Ovary (tissue), 9 donors: Measurements from ENCODE around the gene KIF26A. TPM values are rescaled to one million over a fixed set of nuclear protein-coding genes. Genes with fewer than 3 reads are reported as not detected.

ENCODE experiments used
- DNase-seq, 5 donors: peaks; one replicate each; pipeline ENCODE4 v3.0.0-alpha.2; 2019 to 2020
- H3K27ac ChIP-seq, 2 donors: fragments of 200-600 bp; one replicate each; pipeline versions ENCODE4 v1.5.1 to v1.8.0; 2019 to 2022
- H3K27me3 ChIP-seq: fragments of 200-600 bp; one replicate; pipeline ENCODE4 v1.8.0; 2022
- H3K36me3 ChIP-seq: fragments of 200-600 bp; sonication (generic); one replicate; pipeline ENCODE4 v1.5.1; 2019
- H3K4me1 ChIP-seq: one replicate; pipeline ENCODE4 v1.8.1; 2013; ENCODE audit warnings: mild to moderate bottlenecking, moderate library complexity; ENCODE audit not compliant: insufficient read depth
- H3K4me3 ChIP-seq: fragments of 200-600 bp; sonication (generic); one replicate; pipeline ENCODE4 v1.5.1; 2017
- H3K9me3 ChIP-seq, 2 donors: fragments of 200-600 bp in 1 of 2; sonication (generic) in 1 of 2; one replicate each; pipeline versions ENCODE4 v1.5.1 to v1.8.1; 2013 to 2019; ENCODE audit warnings: mild to moderate bottlenecking in 1 of 2, moderate library complexity in 1 of 2
- CTCF ChIP-seq, 3 donors: fragments of 450-650 bp in 2 of 3; fragments of 200-600 bp in 1 of 3; IDR thresholded peaks; one replicate each; pipeline versions ENCODE4 v1.5.1 to v1.8.0; 2016 to 2022; ENCODE audit warnings: antibody characterized with exemption in 3 of 3, mild to moderate bottlenecking in 1 of 3
- EP300 ChIP-seq: sonication (generic); formaldehyde crosslinking; IDR thresholded peaks from one replicate; pipeline ENCODE4 v1.6.1; 2017; ENCODE audit warnings: antibody characterized with exemption
- POLR2A ChIP-seq: fragments of 450-650 bp; IDR thresholded peaks from one replicate; pipeline ENCODE4 v1.6.1; 2017; ENCODE audit warnings: antibody characterized with exemption, mild to moderate bottlenecking, moderate library complexity
- WGBS, 3 donors: extraction: QIAGEN DNeasy Blood & Tissue Kit in 1 of 3; methylation state at CpG; one replicate each; pipeline versions ENCODE4 v1.1.5 to v1.1.7; 2013 to 2017; 5-methylcytosine and 5-hydroxymethylcytosine counted together
- intact Hi-C, 4 donors: fragments of 100-400 bp; cut with DNase I; formaldehyde crosslinking; loops; one replicate each; pipeline versions ENCODE4 v1.11.0 to v1.15.1; 2022 to 2023
- polyA plus RNA-seq, 2 donors: library from polyadenylated mRNA; stranded (reverse); fragments of 200-250 nt in 1 of 2; fragments of 350-450 nt in 1 of 2; fragmentation: Illumina TruSeq in 1 of 2; extraction: RNeasy Lipid Tissue Mini Kit (QIAGEN cat#74804) in 1 of 2; gene quantifications; one replicate each; pipeline ENCODE4 v1.2.3, GENCODE V29; 2013 to 2014
- total RNA-seq, 7 donors: library from RNA; depleted of rRNA in 2 of 7; stranded (reverse); fragments of >200 nt in 2 of 7; fragmentation: NEBNext Ultra II Directional in 3 of 7; extraction: Animal tissue kit (Norgen Biotek cat#: 25700) in 3 of 7; gene quantifications; one replicate each; pipeline versions ENCODE4 v1.1.0 to v1.2.4, GENCODE V29; 2016 to 2023
- donor health status: DM: no; HTN: no; CAD: no; lungs with moderate emphysema.
- donor health status: DM: no; HTN: no; CAD: no.
- donor health status: Bipolar disorder and iron deficiency.
- donor health status: DM: yes; HTN: yes; CAD: no.
- donor health status: DM: no; HTN: no; CAD: no.
- donor health status: DM: yes; HTN: yes; CAD: no.

The KIF26A gene
- total and polyA plus RNA-seq, 9 donors = 0.32 to 16.8 (median 5.8) TPM

- peaks cover 12% of the 10 kb centered on the region for H3K4me1 ChIP-seq
- H3K9me3 ChIP-seq = no peaks in the 10 kb centered on the region
- H3K27me3 ChIP-seq = no peaks in the 10 kb centered on the region
- TF ChIP-seq POLR2A (no peak), EP300 (no peak), CTCF (IDR thresholded peaks at IDR 0.05) (no peak)
- no peak overlapping the region for H3K27ac ChIP-seq
- WGBS, 3 donors = 78 to 80% (median 78%) methylated on average over 9 of the region's 9 CpGs
- peak in 2 of 5 donors; percentile 2 to 10 for DNase-seq
- intact Hi-C loops = loop anchor here in 3 of 4 donors (5.0 to 10.0 kb wide), 3 partner anchors 51 to 211 kb away; no protein-coding TSS in a partner anchor
- no peak overlapping the region for H3K4me3 ChIP-seq
- H3K36me3 ChIP-seq = no peaks in the 10 kb centered on the region
Observed at GRCh38 chr14:104133496-104133895, 4.9 kb upstream of the KIF26A start.

GRCh38 chr14:104134061-104134965, 4.1 kb upstream of the KIF26A start:
- H3K27me3 ChIP-seq = no peaks in the 10 kb centered on the region
- H3K27ac ChIP-seq = no peak overlapping the region
- 48 to 52% (median 48%) methylated on average over 31 of the region's 31 CpGs for WGBS, 3 donors
- peaks cover 14% of the 10 kb centered on the region for H3K4me1 ChIP-seq
- no peaks in the 10 kb centered on the region for H3K36me3 ChIP-seq
- intact Hi-C loops = loop anchor here in 3 of 4 donors (5.0 to 10.0 kb wide), 3 partner anchors 52 to 210 kb away; no protein-coding TSS in a partner anchor
- TF ChIP-seq POLR2A (no peak), EP300 (no peak), CTCF (IDR thresholded peaks at IDR 0.05) (no peak)
- DNase-seq = peak in 3 of 5 donors; percentile 7 to 17 (median 14)
- H3K4me3 ChIP-seq = no peak overlapping the region
- H3K9me3 ChIP-seq = no peaks in the 10 kb centered on the region

- TF ChIP-seq POLR2A (no peak), EP300 (no peak), CTCF (IDR thresholded peaks at IDR 0.05) (no peak)
- Histone ChIP-seq H3K27me3 (no peaks in the 10 kb centered on the region), H3K36me3 (no peaks in the 10 kb centered on the region), H3K27ac (no peak overlapping the region), H3K4me1 (peaks cover 17% of the 10 kb centered on the region), H3K4me3 (no peak overlapping the region), H3K9me3 (no peaks in the 10 kb centered on the region)
- DNase-seq = peak in 4 of 5 donors; percentile 5 to 38 (median 22)
- intact Hi-C loops = loop anchor here in 3 of 4 donors (5.0 to 10.0 kb wide), 4 partner anchors 61 to 507 kb away; no protein-coding TSS in a partner anchor
- WGBS, 3 donors = 2 to 3% (median 2%) methylated on average over 40 to 47 of the region's 47 CpGs
Observed at GRCh38 chr14:104135121-104135903, 3.1 kb upstream of the KIF26A start.

- H3K27ac ChIP-seq = no peak overlapping the region
- H3K36me3 ChIP-seq = no peaks in the 10 kb centered on the region
- TF ChIP-seq CTCF (IDR thresholded peaks at IDR 0.05) (no peak), POLR2A (no peak), EP300 (no peak)
- H3K9me3 ChIP-seq = no peaks in the 10 kb centered on the region
- DNase-seq = peak in 4 of 5 donors; percentile 7 to 40 (median 26)
- H3K4me1 ChIP-seq = peaks cover 17% of the 10 kb centered on the region
- 0 to 1% (median 0%) methylated on average over 30 to 77 of the region's 78 CpGs for WGBS, 3 donors
- intact Hi-C loops = loop anchor here (2.0 to 10.0 kb wide), 5 partner anchors 61 to 506 kb away; no protein-coding TSS in a partner anchor
- no peaks in the 10 kb centered on the region for H3K27me3 ChIP-seq
- H3K4me3 ChIP-seq = no peak overlapping the region
Observed at GRCh38 chr14:104135904-104136471, 2.4 kb upstream of the KIF26A start.
